ENCODE measurements around the gene COL6A3. TPM values are rescaled to one million over a fixed set of nuclear protein-coding genes. Genes with fewer than 3 reads are reported as not detected.

COL6A3 gene
- total RNA-seq (1,173 TPM), polyA plus RNA-seq (412 TPM)

DNA sequence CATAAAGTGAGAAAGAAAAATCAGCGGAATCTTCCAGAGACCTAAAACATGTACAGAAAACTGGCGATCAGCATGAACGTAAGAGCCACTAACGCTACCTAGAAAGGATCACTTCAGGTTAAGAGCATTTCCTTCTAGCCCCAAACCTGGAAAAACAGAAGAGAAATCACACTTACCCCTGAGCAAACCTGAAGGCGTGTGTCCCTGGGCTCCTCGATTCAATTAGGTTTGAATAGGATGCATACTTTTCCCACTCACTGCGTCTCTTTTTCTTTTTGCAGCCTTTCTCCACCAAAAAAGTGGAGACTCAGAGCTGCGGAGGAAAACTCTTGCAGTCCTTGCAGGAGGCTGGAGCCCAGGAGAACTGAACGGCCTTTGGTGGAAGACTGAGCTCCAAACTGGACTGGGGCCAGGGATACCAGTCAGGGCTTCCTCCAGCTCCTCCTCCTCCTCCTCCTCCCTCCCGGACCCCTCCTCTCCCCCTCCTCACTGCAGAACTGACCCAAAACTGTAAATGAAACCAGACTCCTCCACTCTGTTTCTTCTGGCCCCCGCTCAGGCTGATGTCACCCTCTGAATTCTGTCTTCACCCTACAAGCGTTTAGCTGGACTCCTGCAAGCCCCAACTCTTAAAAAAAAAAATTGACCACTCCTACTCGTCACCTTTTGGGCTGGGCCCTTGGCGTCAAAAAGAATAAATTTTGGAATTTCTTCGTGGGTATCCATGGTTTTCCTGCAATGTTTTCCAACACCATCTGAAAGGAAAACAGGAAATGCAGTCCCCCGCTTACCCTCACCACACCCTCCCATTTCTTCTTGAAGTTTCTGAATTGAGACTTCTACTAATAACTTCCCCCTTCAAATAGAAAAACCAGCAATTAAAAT, at the start of gene COL6A3:
Gene COL6A3, minus strand, starts transcription at position 388 of the 885 bp plus-strand sequence. CDS start 17,347 bp downstream, outside the sequence.
- Histone ChIP-seq H3K4me3 (ENCODE audit: low read depth, low read length) (peak within 1 kb of the TSS; percentile 46), H3K27ac (ENCODE audit: low read depth) (peak within 1 kb of the TSS; percentile 76), H3K4me1 (ENCODE audit: insufficient read depth) (no peaks in the 10 kb centered on the region), H3K36me3 (ENCODE audit: insufficient read depth) (no peaks in the 10 kb centered on the region)
- 26% methylated on average over 15 of the region's 16 CpGs for WGBS
- peak; percentile 79 for DNase-seq (ENCODE audit: extremely low spot score)

GRCh38 chr2:237459741-237460174, 45.8 kb upstream of the COL6A3 start:
- H3K4me3 ChIP-seq (ENCODE audit: low read depth, low read length): no peak overlapping the region
- no peak for DNase-seq (ENCODE audit: extremely low spot score)
- 80% methylated on average over 3 of the region's 3 CpGs for WGBS

GRCh38 chr2:237459226-237459625, 45.3 kb upstream of the COL6A3 start:
- no peak overlapping the region for H3K4me3 ChIP-seq (ENCODE audit: low read depth, low read length)
- WGBS: 89% methylated on average over 4 of the region's 4 CpGs

More at GRCh38 chr2:237459741-237460174, 45.8 kb upstream of the COL6A3 start:
- H3K27ac ChIP-seq (ENCODE audit: low read depth): no peak overlapping the region
- H3K36me3 ChIP-seq (ENCODE audit: insufficient read depth): no peaks in the 10 kb centered on the region
- H3K4me1 ChIP-seq (ENCODE audit: insufficient read depth): no peaks in the 10 kb centered on the region

GRCh38 chr2:237458519-237458918, 44.6 kb upstream of the COL6A3 start:
- H3K4me3 ChIP-seq (ENCODE audit: low read depth, low read length): no peak overlapping the region
- no peak overlapping the region for H3K27ac ChIP-seq (ENCODE audit: low read depth)
- no peak for DNase-seq (ENCODE audit: extremely low spot score)
- no peaks in the 10 kb centered on the region for H3K36me3 ChIP-seq (ENCODE audit: insufficient read depth)
- WGBS: 93% methylated on average over 1 of the region's 1 CpG
- no peaks in the 10 kb centered on the region for H3K4me1 ChIP-seq (ENCODE audit: insufficient read depth)

More at GRCh38 chr2:237459226-237459625, 45.3 kb upstream of the COL6A3 start:
- H3K36me3 ChIP-seq (ENCODE audit: insufficient read depth): no peaks in the 10 kb centered on the region
- DNase-seq (ENCODE audit: extremely low spot score): no peak
- H3K4me1 ChIP-seq (ENCODE audit: insufficient read depth): no peaks in the 10 kb centered on the region
- no peak overlapping the region for H3K27ac ChIP-seq (ENCODE audit: low read depth)

DNA sequence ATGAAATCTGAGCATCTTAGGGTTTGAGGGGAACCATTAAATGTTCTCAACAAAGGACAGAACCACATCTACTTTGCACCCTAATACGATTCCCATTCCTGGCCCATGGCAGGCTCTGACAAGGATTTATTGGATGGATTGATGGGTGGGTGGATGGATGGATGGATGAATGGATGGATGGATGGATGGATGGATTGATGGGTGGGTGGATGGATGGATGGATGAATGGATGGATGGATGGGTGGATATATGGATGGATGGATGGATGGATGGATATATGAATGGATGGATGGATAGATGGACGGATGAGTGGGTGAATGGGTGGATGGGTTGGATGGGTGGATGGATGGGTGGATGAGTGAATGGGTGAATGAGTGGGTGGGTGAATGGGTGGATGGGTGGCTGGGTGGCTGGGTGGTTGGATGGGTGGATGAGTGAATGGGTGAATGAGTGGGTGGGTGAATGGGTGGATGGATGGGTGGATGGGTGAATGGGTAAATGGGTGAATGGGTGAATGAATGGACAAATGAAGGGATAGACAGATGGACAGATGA, 43.5 kb upstream of the COL6A3 start:
- 98% methylated on average over 2 of the region's 2 CpGs for WGBS
- Histone ChIP-seq H3K36me3 (ENCODE audit: insufficient read depth) (no peaks in the 10 kb centered on the region), H3K4me3 (ENCODE audit: low read depth, low read length) (no peak overlapping the region), H3K27ac (ENCODE audit: low read depth) (no peak overlapping the region), H3K4me1 (ENCODE audit: insufficient read depth) (no peaks in the 10 kb centered on the region)
- no peak for DNase-seq (ENCODE audit: extremely low spot score)

DNA sequence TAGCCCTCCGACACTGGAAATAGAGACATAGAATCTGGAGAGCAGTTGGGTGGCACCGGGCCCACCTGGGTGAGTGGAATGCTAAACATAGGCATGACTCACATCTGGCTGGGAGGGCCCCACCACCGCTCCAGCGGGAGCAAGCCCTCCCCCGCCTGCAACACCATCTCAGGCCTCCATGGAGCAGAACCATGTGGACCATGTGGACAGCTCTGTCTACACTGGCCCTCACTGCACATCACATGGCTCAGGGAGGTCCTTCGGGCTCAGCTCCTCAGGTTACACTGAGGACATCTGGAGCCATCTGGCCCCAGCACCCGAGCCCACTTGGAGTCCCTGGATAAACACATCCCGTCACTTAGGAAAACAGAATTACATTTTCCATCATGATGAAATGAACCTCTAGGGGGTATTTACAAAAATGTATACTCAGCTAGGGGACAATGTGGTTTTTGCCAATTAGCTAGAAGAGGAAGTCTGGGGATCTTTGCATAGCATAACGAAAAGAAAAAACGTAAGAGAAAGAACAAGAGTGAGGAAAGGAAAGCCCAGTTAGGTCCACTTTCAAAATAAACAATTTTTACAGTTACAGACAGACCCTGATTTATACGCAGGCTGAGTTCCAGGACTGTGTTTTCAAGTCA, 42.4 kb upstream of the COL6A3 start:
- WGBS: 51% methylated on average over 11 of the region's 11 CpGs
- Histone ChIP-seq H3K27ac (ENCODE audit: low read depth) (no peak overlapping the region), H3K36me3 (ENCODE audit: insufficient read depth) (no peaks in the 10 kb centered on the region), H3K4me3 (ENCODE audit: low read depth, low read length) (no peak overlapping the region), H3K4me1 (ENCODE audit: insufficient read depth) (no peaks in the 10 kb centered on the region)
- no peak for DNase-seq (ENCODE audit: extremely low spot score)

GRCh38 chr2:237455764-237456163, 41.8 kb upstream of the COL6A3 start:
- 72% methylated on average over 5 of the region's 5 CpGs for WGBS
- H3K4me1 ChIP-seq (ENCODE audit: insufficient read depth): no peaks in the 10 kb centered on the region
- H3K27ac ChIP-seq (ENCODE audit: low read depth): no peak overlapping the region
- no peaks in the 10 kb centered on the region for H3K36me3 ChIP-seq (ENCODE audit: insufficient read depth)
- DNase-seq (ENCODE audit: extremely low spot score): no peak
- no peak overlapping the region for H3K4me3 ChIP-seq (ENCODE audit: low read depth, low read length)

- Histone ChIP-seq H3K36me3 (ENCODE audit: insufficient read depth) (no peaks in the 10 kb centered on the region), H3K4me1 (ENCODE audit: insufficient read depth) (no peaks in the 10 kb centered on the region), H3K4me3 (ENCODE audit: low read depth, low read length) (no peak overlapping the region), H3K27ac (ENCODE audit: low read depth) (no peak overlapping the region)
- DNase-seq (ENCODE audit: extremely low spot score): no peak
- 76% methylated on average over 3 of the region's 3 CpGs for WGBS
Observed at GRCh38 chr2:237453671-237454070, 39.7 kb upstream of the COL6A3 start.

GRCh38 chr2:237452861-237453260, 38.9 kb upstream of the COL6A3 start:
- Histone ChIP-seq H3K4me3 (ENCODE audit: low read depth, low read length) (no peak overlapping the region), H3K4me1 (ENCODE audit: insufficient read depth) (no peaks in the 10 kb centered on the region), H3K27ac (ENCODE audit: low read depth) (no peak overlapping the region), H3K36me3 (ENCODE audit: insufficient read depth) (no peaks in the 10 kb centered on the region)
- no peak for DNase-seq (ENCODE audit: extremely low spot score)
- WGBS: 91% methylated on average over 3 of the region's 3 CpGs

GRCh38 chr2:237451643-237452469, 37.9 kb upstream of the COL6A3 start:
- H3K4me1 ChIP-seq (ENCODE audit: insufficient read depth): no peaks in the 10 kb centered on the region
- peak; percentile 74 for DNase-seq (ENCODE audit: extremely low spot score)
- H3K4me3 ChIP-seq (ENCODE audit: low read depth, low read length): no peak overlapping the region
- WGBS: 66% methylated on average over 20 of the region's 20 CpGs
- H3K36me3 ChIP-seq (ENCODE audit: insufficient read depth): no peaks in the 10 kb centered on the region
- H3K27ac ChIP-seq (ENCODE audit: low read depth): no peak overlapping the region

DNA sequence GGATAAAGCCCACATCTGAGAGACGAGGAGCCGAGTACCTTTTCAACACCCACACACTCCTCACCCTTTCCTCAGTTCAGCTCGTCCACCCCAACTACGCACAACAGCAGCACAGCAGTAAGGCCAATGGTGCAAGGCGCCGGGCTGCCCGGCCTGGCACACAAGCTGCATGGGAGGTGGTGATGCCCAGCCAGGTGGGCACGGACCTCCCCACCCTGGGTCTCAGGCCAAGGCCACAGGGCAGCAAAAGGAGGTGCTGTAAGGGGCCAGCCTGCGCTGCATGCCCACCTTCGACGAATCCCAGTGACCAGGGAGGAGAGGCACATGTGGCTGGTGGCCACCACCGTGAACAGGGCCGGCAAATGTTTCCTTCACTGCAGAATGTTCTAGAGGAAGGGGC, 36.6 kb upstream of the COL6A3 start:
- H3K27ac ChIP-seq (ENCODE audit: low read depth): no peak overlapping the region
- no peak overlapping the region for H3K4me3 ChIP-seq (ENCODE audit: low read depth, low read length)
- no peaks in the 10 kb centered on the region for H3K36me3 ChIP-seq (ENCODE audit: insufficient read depth)
- DNase-seq (ENCODE audit: extremely low spot score): no peak
- WGBS: 90% methylated on average over 13 of the region's 13 CpGs
- H3K4me1 ChIP-seq (ENCODE audit: insufficient read depth): no peaks in the 10 kb centered on the region

DNA sequence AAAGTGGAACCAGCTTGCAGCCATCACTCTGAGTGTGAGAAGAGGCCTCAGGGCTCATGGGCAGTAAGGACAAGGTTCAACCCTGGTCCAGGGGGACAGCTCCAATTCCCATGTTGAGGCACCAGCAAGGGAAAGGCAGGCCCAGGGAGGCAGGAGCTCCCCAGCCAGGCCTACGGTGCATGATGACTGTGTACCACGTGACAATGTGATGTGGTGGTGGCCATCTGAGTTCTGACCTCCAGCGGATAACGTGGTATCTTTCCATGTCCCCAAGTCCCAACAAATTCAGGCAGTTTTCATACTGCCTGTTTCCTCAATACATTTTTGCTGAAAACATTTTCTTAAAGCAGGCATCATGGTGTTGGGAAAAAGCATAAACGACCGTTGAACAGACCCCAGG, 36.1 kb upstream of the COL6A3 start:
- 95% methylated on average over 6 of the region's 6 CpGs for WGBS
- Histone ChIP-seq H3K4me3 (ENCODE audit: low read depth, low read length) (no peak overlapping the region), H3K36me3 (ENCODE audit: insufficient read depth) (no peaks in the 10 kb centered on the region), H3K4me1 (ENCODE audit: insufficient read depth) (no peaks in the 10 kb centered on the region), H3K27ac (ENCODE audit: low read depth) (peak overlapping the region; percentile 13)
- DNase-seq (ENCODE audit: extremely low spot score): no peak

DNA sequence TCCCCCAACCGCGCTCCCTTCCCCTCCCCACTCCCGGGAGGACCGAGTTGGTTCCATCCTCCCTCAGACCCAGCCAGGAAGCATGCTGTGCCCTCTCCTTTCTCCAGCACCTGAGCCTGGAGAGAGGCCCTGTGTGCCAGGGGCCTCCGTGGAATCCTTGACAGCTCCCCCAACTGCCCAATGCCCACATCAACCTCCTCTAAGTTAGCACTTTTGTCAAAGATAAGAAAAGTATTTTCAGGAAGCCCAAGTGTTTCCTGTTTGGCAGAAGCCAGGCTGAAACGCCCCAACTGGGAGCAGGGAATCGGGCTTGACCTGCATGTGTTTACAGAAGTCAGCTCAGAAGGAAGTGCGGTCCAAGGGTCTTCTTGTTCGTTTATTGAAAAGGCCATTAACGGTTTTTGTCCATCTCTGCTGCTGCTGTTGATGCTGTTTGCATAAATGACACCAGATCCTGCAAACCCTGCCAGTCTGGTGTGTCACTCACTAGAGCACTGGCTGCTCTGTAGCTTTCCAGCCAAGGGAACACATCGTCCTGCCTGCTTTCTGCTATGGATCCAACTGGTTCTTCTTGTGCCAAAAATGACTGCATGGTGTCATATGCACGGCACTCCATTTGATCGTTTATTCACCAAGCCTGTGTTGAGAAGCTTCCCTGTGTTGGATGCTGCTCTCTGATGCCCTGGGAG, 35.4 kb upstream of the COL6A3 start:
- no peak for DNase-seq (ENCODE audit: extremely low spot score)

More for the DNA sequence above, 35.4 kb upstream of the COL6A3 start:
- WGBS: 35% methylated on average over 13 of the region's 13 CpGs
- H3K36me3 ChIP-seq (ENCODE audit: insufficient read depth): no peaks in the 10 kb centered on the region
- H3K27ac ChIP-seq (ENCODE audit: low read depth): peak overlapping the region; percentile 13
- no peak overlapping the region for H3K4me3 ChIP-seq (ENCODE audit: low read depth, low read length)
- no peaks in the 10 kb centered on the region for H3K4me1 ChIP-seq (ENCODE audit: insufficient read depth)

All from urinary bladder (tissue), 4 donors.